OCI-LY3 (cell line): ENCODE measurements around the gene AAMP.

Source experiments
- H2AFZ ChIP-seq: fragments of 200-600, 300-600 bp; shearing (Covaris generic); 2 replicates; pipeline ENCODE4 v1.6.0; 2014; ENCODE audit warnings: antibody characterized with exemption, low read depth, low read length
- H3K27ac ChIP-seq: fragments of 200-600, 300-600 bp; sonication (generic); 2 replicates; pipeline ENCODE4 v1.5.1; 2014; ENCODE audit warnings: mild to moderate bottlenecking, low read length, moderate library complexity, mixed read lengths
- H3K27me3 ChIP-seq: fragments of 200-600, 300-600 bp; sonication (generic); 2 replicates; pipeline ENCODE4 v1.6.1; 2014; ENCODE audit warnings: low read depth, low read length, mixed read lengths
- H3K36me3 ChIP-seq: fragments of 200-600, 300-600 bp; sonication (generic); replicated peaks from 2 replicates; pipeline ENCODE3; 2014; ENCODE audit warnings: low read depth, low read length, mixed read lengths
- H3K4me1 ChIP-seq: fragments of 300-600, 200-600 bp; sonication (generic); 2 replicates; pipeline ENCODE4 v1.6.1; 2014; ENCODE audit warnings: low read length, mixed read lengths
- H3K4me2 ChIP-seq: fragments of 200-600, 300-600 bp; sonication (generic); 2 replicates; pipeline ENCODE4 v1.6.1; 2014; ENCODE audit warnings: low read length, mixed read lengths
- H3K4me3 ChIP-seq: fragments of 300-600, 200-600 bp; sonication (generic); 2 replicates; pipeline ENCODE4 v1.5.1; 2014; ENCODE audit warnings: antibody characterized with exemption, mild to moderate bottlenecking, low read length, moderate library complexity
- H3K79me2 ChIP-seq: fragments of 300-600, 200-600 bp; shearing (Covaris generic); 2 replicates; pipeline ENCODE4 v1.6.1; 2014; ENCODE audit warnings: mild to moderate bottlenecking, low read length, mixed read lengths
- H3K9ac ChIP-seq: fragments of 300-600, 200-600 bp; shearing (Covaris generic); 2 replicates; pipeline ENCODE4 v1.6.0; 2014; ENCODE audit warnings: mild to moderate bottlenecking, low read length, moderate library complexity
- H3K9me3 ChIP-seq: fragments of 200-600, 300-600 bp; shearing (Covaris generic); 2 replicates; pipeline ENCODE4 v1.6.1; 2014; ENCODE audit warnings: low read length, mixed read lengths; ENCODE audit not compliant: insufficient read depth
- H4K20me1 ChIP-seq: fragments of 200-600, 300-600 bp; sonication (generic); 2 replicates; pipeline ENCODE4 v1.6.1; 2016; ENCODE audit warnings: low read length, mixed read lengths; ENCODE audit not compliant: insufficient read depth
- EZH2phosphoT487 ChIP-seq: fragments of 200-600 bp; shearing (Covaris generic); IDR thresholded peaks from 2 replicates; pipeline ENCODE4 v1.6.1; 2018; ENCODE audit warnings: antibody characterized with exemption, mixed run types, low read depth
- TF ChIP-seq, protein P1 (sequence below): fragments of 200-600, 300-600 bp; sonication (generic); IDR thresholded peaks from 2 replicates; pipeline ENCODE4 v1.5.1; 2014; ENCODE audit warnings: antibody characterized with exemption, low read length, low read depth

Gene AAMP

GRCh38 chr2:218266316-218266979, 3.5 kb downstream of the AAMP start:
- Histone ChIP-seq H3K27me3 (no peaks in the 10 kb centered on the region), H3K4me2 (no peak overlapping the region), H3K9ac (no peak overlapping the region), H3K4me1 (peaks cover 15% of the 10 kb centered on the region), H3K27ac (no peak overlapping the region), H3K4me3 (no peak overlapping the region), H2AFZ (no peak overlapping the region), H3K36me3 (no peaks in the 10 kb centered on the region), H3K79me2 (peaks cover 6% of the 10 kb centered on the region), H4K20me1 (no peaks in the 10 kb centered on the region), H3K9me3 (no peaks in the 10 kb centered on the region)
- TF ChIP-seq, protein P1, sequence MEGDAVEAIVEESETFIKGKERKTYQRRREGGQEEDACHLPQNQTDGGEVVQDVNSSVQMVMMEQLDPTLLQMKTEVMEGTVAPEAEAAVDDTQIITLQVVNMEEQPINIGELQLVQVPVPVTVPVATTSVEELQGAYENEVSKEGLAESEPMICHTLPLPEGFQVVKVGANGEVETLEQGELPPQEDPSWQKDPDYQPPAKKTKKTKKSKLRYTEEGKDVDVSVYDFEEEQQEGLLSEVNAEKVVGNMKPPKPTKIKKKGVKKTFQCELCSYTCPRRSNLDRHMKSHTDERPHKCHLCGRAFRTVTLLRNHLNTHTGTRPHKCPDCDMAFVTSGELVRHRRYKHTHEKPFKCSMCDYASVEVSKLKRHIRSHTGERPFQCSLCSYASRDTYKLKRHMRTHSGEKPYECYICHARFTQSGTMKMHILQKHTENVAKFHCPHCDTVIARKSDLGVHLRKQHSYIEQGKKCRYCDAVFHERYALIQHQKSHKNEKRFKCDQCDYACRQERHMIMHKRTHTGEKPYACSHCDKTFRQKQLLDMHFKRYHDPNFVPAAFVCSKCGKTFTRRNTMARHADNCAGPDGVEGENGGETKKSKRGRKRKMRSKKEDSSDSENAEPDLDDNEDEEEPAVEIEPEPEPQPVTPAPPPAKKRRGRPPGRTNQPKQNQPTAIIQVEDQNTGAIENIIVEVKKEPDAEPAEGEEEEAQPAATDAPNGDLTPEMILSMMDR: no peak
- TF ChIP-seq EZH2phosphoT487: no peak

DNA sequence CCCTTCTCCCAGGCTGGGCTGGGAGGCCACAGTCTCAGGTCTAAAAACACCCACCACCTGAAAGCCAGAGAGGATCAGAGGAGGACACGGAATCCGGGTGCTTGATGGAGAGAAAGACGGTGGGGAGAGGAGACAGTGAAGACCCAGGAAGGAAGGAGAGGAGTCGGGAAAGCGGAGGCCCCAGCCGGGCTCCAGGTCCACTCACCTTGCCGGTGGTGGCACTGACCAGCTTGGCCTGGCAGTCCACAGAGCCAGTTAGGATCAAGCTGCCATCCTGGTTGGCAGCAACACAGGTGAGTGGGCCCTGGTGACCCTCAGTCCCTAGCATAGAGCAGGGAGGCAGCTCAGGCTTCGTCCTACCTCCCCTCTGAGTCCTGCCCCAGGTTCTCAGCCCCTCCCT, 4.3 kb downstream of the AAMP start:
- no peaks in the 10 kb centered on the region for H3K9me3 ChIP-seq
- H3K27ac ChIP-seq: no peak overlapping the region
- no peaks in the 10 kb centered on the region for H3K27me3 ChIP-seq
- H3K4me1 ChIP-seq: peaks cover 18% of the 10 kb centered on the region
- peaks cover 6% of the 10 kb centered on the region for H3K79me2 ChIP-seq
- H3K4me2 ChIP-seq: no peak overlapping the region
- H2AFZ ChIP-seq: no peak overlapping the region
- no peak for TF ChIP-seq EZH2phosphoT487
- TF ChIP-seq, protein P1: no peak
- no peak overlapping the region for H3K9ac ChIP-seq
- H4K20me1 ChIP-seq: no peaks in the 10 kb centered on the region
- no peak overlapping the region for H3K4me3 ChIP-seq
- H3K36me3 ChIP-seq: no peaks in the 10 kb centered on the region

DNA sequence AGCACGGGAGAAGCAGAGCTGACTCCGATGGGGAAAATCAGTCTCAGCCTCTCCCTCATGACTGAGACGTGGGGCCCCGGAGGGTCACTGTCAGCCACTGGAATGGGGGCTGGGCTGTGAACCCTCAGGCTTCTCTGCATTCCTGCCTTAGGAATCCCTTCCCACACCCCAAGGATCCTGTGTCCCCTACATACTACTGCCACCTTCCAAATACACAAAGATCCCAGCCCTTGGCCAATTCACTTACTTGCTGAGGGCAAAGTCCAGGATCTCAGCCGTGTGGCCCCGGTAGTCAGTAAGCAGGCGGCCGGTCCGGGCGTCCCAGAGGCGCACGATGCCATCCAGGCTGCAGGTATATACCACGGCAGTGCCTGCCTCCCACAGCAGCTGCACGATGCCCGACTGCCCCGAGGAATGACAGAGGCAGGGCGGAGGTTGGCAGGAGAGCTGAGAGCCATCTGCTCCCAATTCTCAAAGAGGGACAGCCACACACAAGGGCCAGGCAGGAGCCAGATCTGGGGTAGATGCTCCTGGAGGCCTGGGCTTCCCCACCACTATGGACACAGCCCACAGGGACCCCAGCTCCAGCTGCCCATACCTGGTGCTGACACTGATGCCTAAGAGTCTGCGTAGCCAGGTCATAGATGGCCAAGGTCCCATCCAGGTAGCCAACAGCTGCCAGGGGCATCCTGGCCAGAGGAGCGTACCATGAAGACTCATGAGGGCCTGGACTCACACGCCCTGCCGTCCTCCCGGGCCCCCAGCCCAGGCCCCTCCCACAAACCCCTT, 5.0 kb downstream of the AAMP start:
- no peak overlapping the region for H3K4me2 ChIP-seq
- no peaks in the 10 kb centered on the region for H4K20me1 ChIP-seq
- TF ChIP-seq, protein P1: no peak
- no peak for TF ChIP-seq EZH2phosphoT487
- no peak overlapping the region for H3K27ac ChIP-seq
- no peak overlapping the region for H3K4me3 ChIP-seq
- H2AFZ ChIP-seq: no peak overlapping the region
- H3K9ac ChIP-seq: no peak overlapping the region
- H3K27me3 ChIP-seq: no peaks in the 10 kb centered on the region
- no peaks in the 10 kb centered on the region for H3K36me3 ChIP-seq
- H3K9me3 ChIP-seq: no peaks in the 10 kb centered on the region
- peaks cover 6% of the 10 kb centered on the region for H3K79me2 ChIP-seq
- peaks cover 21% of the 10 kb centered on the region for H3K4me1 ChIP-seq

- Histone ChIP-seq H3K27me3 (no peaks in the 10 kb centered on the region), H4K20me1 (no peaks in the 10 kb centered on the region), H3K4me1 (peaks cover 19% of the 10 kb centered on the region), H2AFZ (no peak overlapping the region), H3K9me3 (no peaks in the 10 kb centered on the region), H3K36me3 (no peaks in the 10 kb centered on the region), H3K4me2 (no peak overlapping the region), H3K9ac (no peak overlapping the region), H3K4me3 (no peak overlapping the region), H3K79me2 (peaks cover under 1% of the 10 kb centered on the region), H3K27ac (no peak overlapping the region)
- no peak for TF ChIP-seq EZH2phosphoT487
- TF ChIP-seq, protein P1: no peak
Measured at GRCh38 chr2:218263817-218264641, 5.9 kb downstream of the AAMP start.
